CD8-positive, alpha-beta memory T cell (primary cell): ENCODE results near the gene PIP5K1B. TPM values are rescaled to one million over a fixed set of nuclear protein-coding genes. Genes with fewer than 3 reads are reported as not detected.
A peak's percentile ranks its signal among the peaks of the same experiment; 100 is the strongest.

Experiments used
- CTCF ChIA-PET: fragments of 350-600 bp; sonication (Branson Sonifier 250); formaldehyde crosslinking; loops from one replicate; lab custom pipeline; 2021; ENCODE audit warnings: antibody characterized with exemption; lab: Charles Lee
- POLR2A ChIA-PET: fragments of 350-600 bp; sonication (Branson Sonifier 250); formaldehyde crosslinking; loops from one replicate; lab custom pipeline; 2021; ENCODE audit warnings: antibody characterized with exemption; lab: Charles Lee
- DNase-seq, 5 donors: peaks; one replicate each; pipeline versions ENCODE4 v3.0.0 to v3.0.0-alpha.2; 2020 to 2022; ENCODE audit warnings: mixed read lengths in 1 of 5
- H3K27ac ChIP-seq: one replicate; pipeline ENCODE4 v1.7.0; 2013; ENCODE audit warnings: low read depth, mild to moderate bottlenecking, low read length, moderate library complexity
- H3K27me3 ChIP-seq: 2 replicates; pipeline ENCODE4 v1.7.0; 2013; ENCODE audit warnings: low read length, mild to moderate bottlenecking; ENCODE audit not compliant: insufficient read depth, poor library complexity, severe bottlenecking
- H3K36me3 ChIP-seq: 2 replicates; pipeline ENCODE4 v1.7.0; 2013; ENCODE audit warnings: mild to moderate bottlenecking, low read length, moderate library complexity; ENCODE audit not compliant: insufficient read depth
- H3K4me1 ChIP-seq: 2 replicates; pipeline ENCODE4 v1.7.0; 2013; ENCODE audit warnings: mild to moderate bottlenecking, low read length, moderate library complexity; ENCODE audit not compliant: insufficient read depth
- H3K4me3 ChIP-seq: 2 replicates; pipeline ENCODE4 v1.7.0; 2013; ENCODE audit warnings: mild to moderate bottlenecking, low read length
- H3K9me3 ChIP-seq: 2 replicates; pipeline ENCODE4 v1.7.0; 2013; ENCODE audit warnings: mild to moderate bottlenecking, low read length
- H3K27ac Mint-ChIP-seq, 8 donors: one replicate each; pipeline ENCODE4 v1.8.0; 2020 to 2021; ENCODE audit warnings: mixed read lengths in 8 of 8, mild to moderate bottlenecking in 6 of 8, inconsistent platforms in 3 of 8, moderate library complexity in 3 of 8
- H3K27me3 Mint-ChIP-seq, 2 donors: one replicate each; pipeline ENCODE4 v1.8.0; 2020 to 2021; ENCODE audit warnings: mixed read lengths in 2 of 2, mild to moderate bottlenecking in 1 of 2, moderate library complexity in 1 of 2
- H3K36me3 Mint-ChIP-seq, 3 donors: one replicate each; pipeline ENCODE4 v1.8.0; 2020 to 2021; ENCODE audit warnings: mixed read lengths in 3 of 3, inconsistent platforms in 1 of 3, mild to moderate bottlenecking in 1 of 3
- H3K4me1 Mint-ChIP-seq, 3 donors: one replicate each; pipeline ENCODE4 v1.8.0; 2020 to 2021; ENCODE audit warnings: mixed read lengths in 3 of 3, inconsistent platforms in 1 of 3, mild to moderate bottlenecking in 1 of 3
- H3K4me3 Mint-ChIP-seq, 7 donors: one replicate each; pipeline ENCODE4 v1.8.0; 2020 to 2021; ENCODE audit warnings: mixed read lengths in 7 of 7, mild to moderate bottlenecking in 6 of 7, moderate library complexity in 4 of 7, inconsistent platforms in 2 of 7
- H3K9me3 Mint-ChIP-seq, 5 donors: one replicate each; pipeline ENCODE4 v1.8.0; 2020 to 2022; ENCODE audit warnings: mixed read lengths in 5 of 5, mild to moderate bottlenecking in 3 of 5, moderate library complexity in 2 of 5, inconsistent platforms in 1 of 5
- polyA plus RNA-seq: library from polyadenylated mRNA; unstranded; fragments of 300-500 nt; fragmentation: Illumina TruSeq; gene quantifications from one replicate; pipeline ENCODE4 v1.2.3, GENCODE V29; 2021
- total RNA-seq, 2 experiments: library from RNA; stranded (reverse); gene quantifications; one replicate each; pipeline ENCODE4 v1.2.3, GENCODE V29; 2021

The PIP5K1B gene
- total and polyA plus RNA-seq, 3 experiments from 2014 or later, result 3.1 TPM; not detected in 1

DNA sequence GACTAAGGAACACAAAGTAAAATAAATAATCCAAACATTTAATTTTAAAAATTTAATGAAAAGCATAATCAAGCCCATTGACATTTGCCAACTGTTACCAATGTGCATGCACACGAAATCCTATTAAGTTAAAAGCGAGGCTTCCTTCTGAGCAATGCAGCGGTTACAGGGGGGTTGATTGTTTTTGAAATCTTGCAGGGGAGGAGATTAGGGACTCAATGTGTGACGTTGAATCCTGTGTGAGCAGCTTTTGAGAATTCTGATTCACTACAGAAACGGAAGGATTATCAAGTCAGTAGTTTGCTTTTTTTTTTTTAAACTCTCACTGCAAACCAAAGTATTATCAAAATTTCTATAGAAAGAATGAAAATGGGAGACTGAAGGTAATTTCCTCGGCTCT lies 199.4 kb downstream of the PIP5K1B start:
- no peak for DNase-seq
- H3K27ac Mint-ChIP-seq, result no peak overlapping the region
- Histone ChIP-seq H3K4me1 (no peaks in the 10 kb centered on the region), H3K36me3 (no peaks in the 10 kb centered on the region), H3K27me3 (no peaks in the 10 kb centered on the region), H3K27ac (no peak overlapping the region), H3K9me3 (no peaks in the 10 kb centered on the region), H3K4me3 (no peak overlapping the region)
- no peak overlapping the region for H3K4me3 Mint-ChIP-seq
- no peaks in the 10 kb centered on the region for H3K36me3 Mint-ChIP-seq
- peaks cover 0 to 43% of the 10 kb centered on the region in 2 donors for H3K27me3 Mint-ChIP-seq
- ChIA-PET POLR2A (no interaction called here), CTCF (no interaction called here)
- no peaks in the 10 kb centered on the region for H3K4me1 Mint-ChIP-seq
- H3K9me3 Mint-ChIP-seq, result no peaks in the 10 kb centered on the region

DNA sequence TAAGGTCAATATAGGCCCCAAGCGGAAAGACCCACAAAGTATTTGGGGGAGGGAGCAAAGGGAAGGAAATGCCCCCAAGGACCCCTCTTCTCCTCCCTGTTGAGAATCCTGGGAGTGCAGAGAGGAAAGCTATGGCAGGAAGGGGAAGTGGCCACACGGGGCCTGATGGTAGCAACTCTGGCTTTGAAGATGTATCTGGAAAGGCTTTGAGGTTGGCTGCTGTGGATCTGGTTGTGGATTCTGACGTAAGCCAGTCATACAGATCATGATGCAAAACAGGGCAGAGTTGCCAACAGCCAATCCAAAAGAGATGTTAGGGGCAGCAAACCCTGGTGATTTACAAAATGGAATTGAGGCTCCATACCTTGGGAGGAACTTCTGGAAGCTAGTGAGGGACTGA lies 200.1 kb downstream of the PIP5K1B start:
- no peak overlapping the region for H3K27ac Mint-ChIP-seq
- no peak for DNase-seq
- Histone ChIP-seq H3K4me3 (no peak overlapping the region), H3K4me1 (no peaks in the 10 kb centered on the region), H3K27me3 (no peaks in the 10 kb centered on the region), H3K27ac (no peak overlapping the region), H3K36me3 (no peaks in the 10 kb centered on the region), H3K9me3 (no peaks in the 10 kb centered on the region)
- no peak overlapping the region for H3K4me3 Mint-ChIP-seq
- H3K9me3 Mint-ChIP-seq, result no peaks in the 10 kb centered on the region
- H3K4me1 Mint-ChIP-seq, result no peaks in the 10 kb centered on the region
- POLR2A ChIA-PET, result no interaction called here
- H3K27me3 Mint-ChIP-seq, result peaks cover 0 to 48% of the 10 kb centered on the region in 2 donors
- no peaks in the 10 kb centered on the region for H3K36me3 Mint-ChIP-seq
- CTCF ChIA-PET, result no interaction called here

DNA sequence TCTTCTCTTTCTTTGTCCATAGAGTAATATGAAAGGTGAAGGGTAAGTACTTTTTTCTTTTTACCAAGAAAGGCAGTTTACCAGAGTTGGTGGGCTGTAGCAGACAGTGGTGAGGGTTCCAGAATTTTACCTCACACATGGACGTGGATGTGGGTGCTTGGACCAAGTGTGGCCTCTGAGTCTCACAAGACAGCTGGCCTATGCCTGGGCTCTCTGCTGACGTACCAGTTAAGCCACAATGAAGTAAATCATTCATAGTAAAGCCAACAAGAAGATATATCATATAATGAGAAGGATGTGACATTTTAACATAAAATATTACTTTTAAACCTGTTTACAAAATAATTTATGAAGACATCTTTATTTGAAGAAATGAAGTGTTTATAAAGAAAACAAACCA lies 202.9 kb downstream of the PIP5K1B start:
- H3K9me3 Mint-ChIP-seq, result no peaks in the 10 kb centered on the region
- Histone ChIP-seq H3K27ac (no peak overlapping the region), H3K9me3 (no peaks in the 10 kb centered on the region), H3K27me3 (no peaks in the 10 kb centered on the region), H3K36me3 (no peaks in the 10 kb centered on the region), H3K4me1 (no peaks in the 10 kb centered on the region), H3K4me3 (no peak overlapping the region)
- CTCF ChIA-PET, result no interaction called here
- no peak for DNase-seq
- H3K4me1 Mint-ChIP-seq, result no peaks in the 10 kb centered on the region
- POLR2A ChIA-PET, result no interaction called here
- H3K27ac Mint-ChIP-seq, result no peak overlapping the region
- H3K36me3 Mint-ChIP-seq, result no peaks in the 10 kb centered on the region
- H3K27me3 Mint-ChIP-seq, result peaks cover 0 to 40% of the 10 kb centered on the region in 2 donors
- no peak overlapping the region for H3K4me3 Mint-ChIP-seq

DNA sequence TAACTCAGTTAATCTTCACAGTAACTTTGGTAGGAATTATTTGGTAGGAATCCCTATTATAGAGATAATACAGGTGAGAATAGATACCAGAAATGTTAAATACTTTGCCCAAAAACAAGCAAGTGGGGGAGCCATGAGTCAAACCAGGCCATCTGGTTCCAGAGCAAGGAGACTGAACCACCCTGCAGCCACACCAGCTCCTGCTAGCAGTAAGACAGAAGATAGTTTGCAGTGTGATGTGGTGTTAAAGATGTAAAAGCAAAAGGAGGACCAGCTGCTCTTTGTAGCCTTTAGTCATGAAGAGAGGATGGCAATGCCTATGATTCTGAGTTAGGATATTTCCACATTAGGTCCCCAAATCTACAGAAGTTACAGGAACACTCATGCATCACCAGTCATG lies 207.5 kb downstream of the PIP5K1B start:
- Histone ChIP-seq H3K9me3 (no peaks in the 10 kb centered on the region), H3K27ac (no peak overlapping the region), H3K27me3 (no peaks in the 10 kb centered on the region), H3K36me3 (no peaks in the 10 kb centered on the region), H3K4me3 (no peak overlapping the region), H3K4me1 (no peaks in the 10 kb centered on the region)
- Mint-ChIP-seq H3K36me3 (no peaks in the 10 kb centered on the region), H3K9me3 (no peaks in the 10 kb centered on the region), H3K4me1 (no peaks in the 10 kb centered on the region), H3K4me3 (no peak overlapping the region), H3K27ac (no peak overlapping the region), H3K27me3 (peaks cover 1 to 18% of the 10 kb centered on the region in 2 donors)
- DNase-seq, result no peak
- ChIA-PET POLR2A (no interaction called here), CTCF (no interaction called here)

DNA sequence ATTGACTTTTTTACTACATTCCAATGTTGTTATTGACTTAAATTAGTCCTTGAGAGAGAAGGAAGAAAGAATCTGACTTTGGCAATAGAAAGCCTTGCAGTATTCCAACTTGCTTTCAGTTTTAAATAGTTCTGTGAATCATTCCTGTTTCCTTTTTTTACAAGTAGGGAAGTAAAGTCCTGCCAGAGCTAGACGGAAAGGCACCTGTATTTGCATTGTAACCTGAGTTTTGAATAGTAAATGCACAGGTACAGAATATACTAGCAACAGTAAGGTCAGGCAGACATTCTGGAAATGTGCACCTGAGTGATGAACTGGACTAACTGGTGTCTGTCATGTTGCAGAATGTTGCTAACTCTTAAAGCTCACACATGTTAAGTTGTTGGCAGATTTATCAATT lies 208.0 kb downstream of the PIP5K1B start:
- POLR2A ChIA-PET, result no interaction called here
- no peaks in the 10 kb centered on the region for H3K27me3 ChIP-seq
- Mint-ChIP-seq H3K36me3 (no peaks in the 10 kb centered on the region), H3K27ac (no peak overlapping the region), H3K4me3 (no peak overlapping the region), H3K4me1 (no peaks in the 10 kb centered on the region), H3K9me3 (no peaks in the 10 kb centered on the region), H3K27me3 (peaks cover 1 to 18% of the 10 kb centered on the region in 2 donors)
- CTCF ChIA-PET, result no interaction called here
- H3K4me3 ChIP-seq, result no peak overlapping the region
- no peaks in the 10 kb centered on the region for H3K4me1 ChIP-seq
- no peaks in the 10 kb centered on the region for H3K9me3 ChIP-seq
- no peak for DNase-seq
- no peak overlapping the region for H3K27ac ChIP-seq
- no peaks in the 10 kb centered on the region for H3K36me3 ChIP-seq

DNA sequence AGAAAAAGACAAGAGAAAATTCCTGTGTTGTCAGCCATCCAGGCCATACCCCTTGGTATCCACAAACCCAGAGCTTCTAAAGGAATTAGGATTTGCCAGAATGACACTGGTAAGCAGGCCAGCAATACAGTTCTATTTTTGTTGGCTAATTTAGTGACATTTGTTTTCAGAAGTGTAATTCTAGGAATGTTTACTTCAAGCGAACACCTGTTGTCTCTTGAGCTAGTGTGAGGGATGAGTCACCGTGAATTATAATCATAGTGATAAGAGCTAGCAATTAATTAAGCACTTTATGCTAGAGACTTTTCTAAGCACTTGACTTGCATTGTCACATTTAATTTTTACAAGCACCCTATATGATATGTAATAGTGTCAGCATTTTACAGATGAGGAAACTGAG lies 209.7 kb downstream of the PIP5K1B start:
- no peak overlapping the region for H3K4me3 ChIP-seq
- no peaks in the 10 kb centered on the region for H3K27me3 ChIP-seq
- no peaks in the 10 kb centered on the region for H3K9me3 Mint-ChIP-seq
- no peak overlapping the region for H3K27ac Mint-ChIP-seq
- H3K4me3 Mint-ChIP-seq, result no peak overlapping the region
- no peaks in the 10 kb centered on the region for H3K36me3 Mint-ChIP-seq
- CTCF ChIA-PET, result no interaction called here
- no peaks in the 10 kb centered on the region for H3K4me1 ChIP-seq
- DNase-seq, result no peak
- H3K27ac ChIP-seq, result no peak overlapping the region
- no peaks in the 10 kb centered on the region for H3K36me3 ChIP-seq
- POLR2A ChIA-PET, result no interaction called here
- no peaks in the 10 kb centered on the region for H3K4me1 Mint-ChIP-seq
- H3K9me3 ChIP-seq, result no peaks in the 10 kb centered on the region
- peaks cover 1 to 11% of the 10 kb centered on the region in 2 donors for H3K27me3 Mint-ChIP-seq

DNA sequence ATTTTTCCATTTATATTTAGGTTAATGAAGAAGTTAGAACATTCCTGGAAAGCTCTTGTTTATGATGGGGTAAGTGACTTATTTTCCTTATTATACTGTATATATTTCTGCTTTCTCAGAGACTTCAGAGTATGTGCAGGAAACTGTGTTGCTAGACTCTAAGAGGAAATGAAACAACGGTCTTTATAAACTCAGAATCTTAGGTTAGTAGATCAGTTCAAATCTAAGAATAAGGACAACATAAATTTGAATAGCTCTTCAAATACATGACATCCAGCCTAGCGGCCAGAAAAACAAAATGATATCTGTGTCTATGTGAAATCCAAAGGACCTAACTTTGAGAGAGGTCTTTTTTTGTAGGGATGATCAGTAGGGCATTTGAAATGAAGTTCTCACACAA lies 214.6 kb downstream of the PIP5K1B start:
- no peak overlapping the region for H3K4me3 Mint-ChIP-seq
- Histone ChIP-seq H3K27ac (no peak overlapping the region), H3K4me3 (no peak overlapping the region), H3K9me3 (no peaks in the 10 kb centered on the region), H3K36me3 (no peaks in the 10 kb centered on the region), H3K4me1 (no peaks in the 10 kb centered on the region), H3K27me3 (no peaks in the 10 kb centered on the region)
- no peaks in the 10 kb centered on the region for H3K9me3 Mint-ChIP-seq
- H3K27me3 Mint-ChIP-seq, result peaks cover 1 to 8% of the 10 kb centered on the region in 2 donors
- DNase-seq, result no peak
- no peak overlapping the region for H3K27ac Mint-ChIP-seq
- ChIA-PET CTCF (no interaction called here), POLR2A (no interaction called here)
- no peaks in the 10 kb centered on the region for H3K36me3 Mint-ChIP-seq
- no peaks in the 10 kb centered on the region for H3K4me1 Mint-ChIP-seq

DNA sequence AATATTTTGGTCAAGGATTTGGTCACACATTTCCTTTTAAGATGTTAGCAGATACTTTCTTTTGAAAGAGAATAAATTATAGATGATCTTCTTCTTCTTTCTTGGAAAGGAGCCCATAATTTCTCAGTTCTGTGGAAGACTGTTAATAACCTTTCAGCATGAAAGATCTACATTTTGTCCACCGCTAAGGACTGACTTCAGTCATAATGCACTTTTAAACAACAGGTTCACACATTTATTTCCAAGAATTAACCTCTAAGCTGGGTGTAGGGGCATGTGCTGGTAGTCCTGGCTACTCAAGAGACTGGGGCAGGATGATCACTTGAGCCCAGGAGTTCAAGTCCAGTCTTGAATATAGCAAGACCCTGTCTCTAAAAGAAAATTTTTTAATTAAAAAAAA lies 215.9 kb downstream of the PIP5K1B start:
- no peak overlapping the region for H3K27ac ChIP-seq
- Mint-ChIP-seq H3K9me3 (no peaks in the 10 kb centered on the region), H3K36me3 (no peaks in the 10 kb centered on the region), H3K4me3 (no peak overlapping the region), H3K27me3 (peaks cover 1 to 8% of the 10 kb centered on the region in 2 donors), H3K4me1 (no peaks in the 10 kb centered on the region), H3K27ac (peak overlapping the region in 1 of 8 donors; percentile 39)
- no peak for DNase-seq
- no peaks in the 10 kb centered on the region for H3K4me1 ChIP-seq
- POLR2A ChIA-PET, result no interaction called here
- no peaks in the 10 kb centered on the region for H3K36me3 ChIP-seq
- no peaks in the 10 kb centered on the region for H3K9me3 ChIP-seq
- H3K27me3 ChIP-seq, result no peaks in the 10 kb centered on the region
- no peak overlapping the region for H3K4me3 ChIP-seq
- CTCF ChIA-PET, result no interaction called here

DNA sequence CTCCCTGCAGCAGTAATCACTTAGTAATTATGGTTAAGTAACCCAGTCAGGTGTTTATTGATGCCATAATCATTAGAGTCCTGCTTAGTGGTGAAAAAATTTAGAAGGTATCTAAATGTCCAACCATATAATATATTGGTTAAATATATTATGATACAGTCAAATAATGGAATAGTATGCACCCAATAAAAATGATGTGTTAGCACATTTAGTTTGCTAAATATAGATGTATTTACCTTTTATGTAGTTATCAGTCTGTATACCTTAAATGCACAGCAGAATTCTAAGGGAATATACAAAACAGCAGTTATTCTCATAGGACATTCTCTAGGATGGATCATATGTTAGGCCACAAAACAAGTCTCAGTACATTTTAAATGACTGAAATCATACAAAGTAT lies 218.4 kb downstream of the PIP5K1B start:
- H3K9me3 Mint-ChIP-seq, result no peaks in the 10 kb centered on the region
- Histone ChIP-seq H3K4me1 (no peaks in the 10 kb centered on the region), H3K9me3 (no peaks in the 10 kb centered on the region), H3K36me3 (no peaks in the 10 kb centered on the region), H3K27ac (no peak overlapping the region), H3K4me3 (no peak overlapping the region), H3K27me3 (no peaks in the 10 kb centered on the region)
- H3K4me1 Mint-ChIP-seq, result no peaks in the 10 kb centered on the region
- H3K27me3 Mint-ChIP-seq, result peaks cover 0 to 14% of the 10 kb centered on the region in 2 donors
- CTCF ChIA-PET, result no interaction called here
- H3K4me3 Mint-ChIP-seq, result no peak overlapping the region
- H3K27ac Mint-ChIP-seq, result no peak overlapping the region
- H3K36me3 Mint-ChIP-seq, result no peaks in the 10 kb centered on the region
- POLR2A ChIA-PET, result no interaction called here
- DNase-seq, result no peak
